GM23248 (cell line): Measurements from ENCODE around the gene SGSM1. TPM values are rescaled to one million over a fixed set of nuclear protein-coding genes. Genes with fewer than 3 reads are reported as not detected.

Experiments used
- DNase-seq: peaks from one replicate; pipeline ENCODE4 v3.0.0-alpha.2; 2015
- H2AFZ ChIP-seq: fragments of 200-600 bp; sonication (generic); 2 replicates; pipeline ENCODE4 v1.6.1; 2016; ENCODE audit warnings: antibody characterized with exemption
- H3F3A ChIP-seq: fragments of 200-600 bp; sonication (generic); 2 replicates; pipeline ENCODE4 v1.6.1; 2016; ENCODE audit warnings: mild to moderate bottlenecking, antibody characterized with exemption, mixed run types; ENCODE audit not compliant: insufficient read depth
- H3K27ac ChIP-seq: fragments of 200-600 bp; sonication (generic); 2 replicates; pipeline ENCODE4 v1.5.1; 2016; ENCODE audit warnings: mild to moderate bottlenecking
- H3K27me3 ChIP-seq: fragments of 200-600 bp; sonication (generic); replicated peaks from 2 replicates; pipeline ENCODE4 v1.6.1; 2016; ENCODE audit warnings: mild to moderate bottlenecking; ENCODE audit not compliant: insufficient read depth
- H3K36me3 ChIP-seq: fragments of 200-600 bp; sonication (generic); 2 replicates; pipeline ENCODE4 v1.6.1; 2016; ENCODE audit warnings: low read depth, mild to moderate bottlenecking
- H3K4me1 ChIP-seq: fragments of 200-600 bp; sonication (generic); 2 replicates; pipeline ENCODE4 v1.6.1; 2016; ENCODE audit warnings: mild to moderate bottlenecking; ENCODE audit not compliant: insufficient read depth
- H3K4me2 ChIP-seq: fragments of 200-600 bp; sonication (generic); one replicate; pipeline ENCODE4 v1.6.1; 2016; ENCODE audit warnings: mild to moderate bottlenecking; ENCODE audit not compliant: unreplicated experiment
- H3K4me3 ChIP-seq: fragments of 200-600 bp; sonication (generic); 2 replicates; pipeline ENCODE4 v1.5.1; 2016; ENCODE audit warnings: mild to moderate bottlenecking
- H3K79me2 ChIP-seq: fragments of 200-600 bp; sonication (generic); 2 replicates; pipeline ENCODE4 v1.6.1; 2016; ENCODE audit warnings: mild to moderate bottlenecking; ENCODE audit not compliant: insufficient read depth
- H3K9ac ChIP-seq: fragments of 200-600 bp; sonication (generic); 2 replicates; pipeline ENCODE4 v1.6.1; 2016; ENCODE audit warnings: mild to moderate bottlenecking
- H3K9me2 ChIP-seq: fragments of 200-600 bp; sonication (generic); 2 replicates; pipeline ENCODE4 v1.6.1; 2016; ENCODE audit warnings: mixed run types, mild to moderate bottlenecking, moderate library complexity; ENCODE audit not compliant: insufficient read depth
- H3K9me3 ChIP-seq: fragments of 200-600 bp; sonication (generic); one replicate; pipeline ENCODE4 v1.6.1; 2017; ENCODE audit warnings: low read depth
- H4K20me1 ChIP-seq: fragments of 200-600 bp; sonication (generic); 2 replicates; pipeline ENCODE4 v1.6.0; 2016; ENCODE audit not compliant: insufficient read depth
- EZH2 ChIP-seq: fragments of 200-600 bp; sonication (generic); IDR thresholded peaks from 2 replicates; pipeline ENCODE4 v1.6.1; 2018; ENCODE audit warnings: antibody characterized with exemption, mild to moderate bottlenecking; ENCODE audit not compliant: insufficient read depth, poor library complexity, severe bottlenecking
- EZH2phosphoT487 ChIP-seq: fragments of 200-600 bp; sonication (generic); IDR thresholded peaks from 2 replicates; pipeline ENCODE4 v1.6.1; 2018; ENCODE audit warnings: antibody characterized with exemption, moderate library complexity, mild to moderate bottlenecking, low read depth; ENCODE audit not compliant: insufficient read depth
- WGBS, 2 experiments: methylation state at CpG; one replicate each; pipeline ENCODE4 v1.1.6; 2015 to 2017; ENCODE audit warnings: low lambda C conversion rate in 2 of 2, low coverage in 1 of 2; ENCODE audit errors: missing lambda C conversion rate in 2 of 2; 5-methylcytosine and 5-hydroxymethylcytosine counted together
- in situ Hi-C: fragments of 300-500 bp; cut with MboI; formaldehyde crosslinking; loops from 2 replicates; pipeline ENCODE4 v1.15.0; 2020
- polyA plus RNA-seq: library from polyadenylated mRNA; unstranded; fragments of >200 nt; fragmentation: Nextera tagmentation; extraction: Ambion mirVana; gene quantifications from 2 replicates; pipeline ENCODE4 v1.2.1, GENCODE V29; 2016
- total RNA-seq: library from RNA; depleted of rRNA; stranded (reverse); fragments of >200 nt; shearing (Covaris generic); gene quantifications from 2 replicates; pipeline ENCODE4 v1.2.3, GENCODE V29; 2014

The SGSM1 gene
- total and polyA plus RNA-seq, 2 experiments from 2014 or later, result not detected

GRCh38 chr22:24954856-24955255 is 148.8 kb downstream of the SGSM1 start:
- Histone ChIP-seq H3K27me3 (peaks cover 15% of the 10 kb centered on the region; the same call in 1 of the 2 replicates), H3F3A (no peaks in the 10 kb centered on the region), H3K4me3 (no peak overlapping the region), H3K9me2 (no peaks in the 10 kb centered on the region), H3K4me2 (no peak overlapping the region), H3K36me3 (no peaks in the 10 kb centered on the region), H2AFZ (no peak overlapping the region), H3K79me2 (no peaks in the 10 kb centered on the region), H4K20me1 (no peaks in the 10 kb centered on the region), H3K4me1 (0 out of 2 replicates have a peak, but pooled peaks cover 3% of the 10 kb centered on the region), H3K9ac (no peak overlapping the region), H3K9me3 (no peaks in the 10 kb centered on the region), H3K27ac (no peak overlapping the region)
- in situ Hi-C loops, result no loop called here
- WGBS, 2 experiments, result 75 to 76% methylated on average over 8 of the region's 8 CpGs
- TF ChIP-seq EZH2phosphoT487, result no peak
- no peak for TF ChIP-seq EZH2
- no peak for DNase-seq

DNA sequence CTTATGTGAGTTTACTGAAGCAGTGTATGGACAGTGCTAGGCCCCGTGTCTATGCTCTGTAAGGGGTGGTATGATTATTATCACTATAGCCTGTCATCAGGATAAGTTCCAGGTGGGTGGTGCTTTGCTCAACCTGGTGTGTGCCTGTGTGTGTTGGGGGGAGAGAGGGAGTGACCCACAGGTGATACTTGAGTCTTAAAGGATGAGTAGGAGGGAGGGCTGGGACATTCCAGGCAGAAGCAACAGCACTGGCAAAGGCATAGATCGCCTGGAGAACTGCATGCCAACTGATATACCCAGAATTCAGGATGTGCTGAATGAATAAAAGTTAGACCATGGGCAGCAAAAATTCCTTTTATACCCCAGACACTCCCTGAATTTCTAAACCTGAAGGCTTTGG is 151.0 kb downstream of the SGSM1 start:
- H2AFZ ChIP-seq, result no peak overlapping the region
- H3K27me3 ChIP-seq, result peaks cover 15% of the 10 kb centered on the region; the same call in 1 of the 2 replicates
- H3K4me2 ChIP-seq, result no peak overlapping the region
- DNase-seq, result no peak
- no peaks in the 10 kb centered on the region for H3F3A ChIP-seq
- H3K4me1 ChIP-seq, result no peaks in the 10 kb centered on the region
- no peaks in the 10 kb centered on the region for H3K79me2 ChIP-seq
- H3K36me3 ChIP-seq, result no peaks in the 10 kb centered on the region
- TF ChIP-seq EZH2 (no peak), EZH2phosphoT487 (no peak)
- H4K20me1 ChIP-seq, result no peaks in the 10 kb centered on the region
- in situ Hi-C loops, result no loop called here
- no peaks in the 10 kb centered on the region for H3K9me3 ChIP-seq
- no peak overlapping the region for H3K9ac ChIP-seq
- H3K9me2 ChIP-seq, result no peaks in the 10 kb centered on the region
- H3K4me3 ChIP-seq, result no peak overlapping the region
- no peak overlapping the region for H3K27ac ChIP-seq
- 54 to 73% methylated on average over 2 of the region's 2 CpGs for WGBS, 2 experiments

- Histone ChIP-seq H3K27me3 (no peaks in the 10 kb centered on the region), H3F3A (no peaks in the 10 kb centered on the region), H3K4me1 (no peaks in the 10 kb centered on the region), H3K27ac (no peak overlapping the region), H3K4me3 (no peak overlapping the region), H3K9me2 (no peaks in the 10 kb centered on the region), H2AFZ (no peak overlapping the region), H3K4me2 (no peak overlapping the region), H3K9ac (no peak overlapping the region), H3K36me3 (no peaks in the 10 kb centered on the region), H3K79me2 (no peaks in the 10 kb centered on the region), H4K20me1 (no peaks in the 10 kb centered on the region), H3K9me3 (no peaks in the 10 kb centered on the region)
- in situ Hi-C loops, result no loop called here
- no peak for TF ChIP-seq EZH2
- TF ChIP-seq EZH2phosphoT487, result no peak
- no peak for DNase-seq
- WGBS, 2 experiments, result 69 to 70% methylated on average over 11 of the region's 11 CpGs
Measured at GRCh38 chr22:24961217-24961844, 155.3 kb downstream of the SGSM1 start.

DNA sequence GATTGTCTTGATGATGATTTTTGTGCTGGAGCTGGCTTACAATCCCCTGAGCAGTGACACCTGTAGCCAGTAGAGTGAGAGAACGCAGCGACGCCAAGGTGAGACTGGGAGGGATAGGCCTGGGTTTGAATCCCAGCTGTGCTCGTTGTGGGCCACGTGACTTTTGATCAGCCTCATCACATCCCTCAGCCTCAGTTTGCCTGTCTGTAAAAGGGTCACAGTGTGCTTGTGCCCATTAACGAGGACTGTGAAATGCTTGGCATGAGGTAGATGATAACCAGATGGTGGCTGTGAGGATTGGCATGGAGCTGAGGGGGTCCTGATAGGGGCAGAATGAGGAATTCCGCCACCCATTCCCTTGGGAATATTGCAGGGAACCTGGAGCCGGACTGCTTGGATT is 156.1 kb downstream of the SGSM1 start:
- DNase-seq, result no peak
- Histone ChIP-seq H3F3A (no peaks in the 10 kb centered on the region), H3K9me2 (no peaks in the 10 kb centered on the region), H3K27me3 (no peaks in the 10 kb centered on the region), H4K20me1 (no peaks in the 10 kb centered on the region), H3K4me3 (no peak overlapping the region), H3K27ac (no peak overlapping the region), H3K36me3 (no peaks in the 10 kb centered on the region), H3K79me2 (no peaks in the 10 kb centered on the region), H3K9ac (no peak overlapping the region), H2AFZ (no peak overlapping the region), H3K4me2 (no peak overlapping the region), H3K4me1 (no peaks in the 10 kb centered on the region), H3K9me3 (no peaks in the 10 kb centered on the region)
- in situ Hi-C loops, result no loop called here
- TF ChIP-seq EZH2, result no peak
- no peak for TF ChIP-seq EZH2phosphoT487
- 70% methylated on average over 8 of the region's 8 CpGs for WGBS, 2 experiments
